ENCODE data around the gene SMOC1.

The SMOC1 gene

GRCh38 chr14:69951935-69952334 is 72.7 kb downstream of the SMOC1 start:
- no peak overlapping the region for H3K27ac ChIP-seq (ENCODE audit: insufficient read depth, low read depth, low read length, poor library complexity, severe bottlenecking)
- 94 to 95% methylated on average over 9 of the region's 9 CpGs for WGBS, 2 experiments
- H3K9me3 ChIP-seq (ENCODE audit: control insufficient read depth, low read length) = no peaks in the 10 kb centered on the region
- peaks cover 14% of the 10 kb centered on the region for H3K36me3 ChIP-seq (ENCODE audit: control insufficient read depth, insufficient read depth, low read length)
- no peak overlapping the region for H3K4me3 ChIP-seq (ENCODE audit: insufficient read depth, low read depth, low read length)
- peaks cover 27% of the 10 kb centered on the region for H3K4me1 ChIP-seq (ENCODE audit: control insufficient read depth, insufficient read depth, low read length)
- H3K27me3 ChIP-seq (ENCODE audit: control insufficient read depth, insufficient read depth, low read length, poor library complexity, severe bottlenecking) = no peaks in the 10 kb centered on the region

- H3K27me3 ChIP-seq (ENCODE audit: control insufficient read depth, insufficient read depth, low read length, poor library complexity, severe bottlenecking) = no peaks in the 10 kb centered on the region
- 94 to 95% methylated on average over 16 of the region's 16 CpGs for WGBS, 2 experiments
Observed at GRCh38 chr14:69953266-69953915, 74.2 kb downstream of the SMOC1 start.

GRCh38 chr14:69955855-69956845 is 76.9 kb downstream of the SMOC1 start:
- H3K27ac ChIP-seq (ENCODE audit: insufficient read depth, low read depth, low read length, poor library complexity, severe bottlenecking) = peak overlapping the region; percentile 32

More at GRCh38 chr14:69953266-69953915, 74.2 kb downstream of the SMOC1 start:
- H3K36me3 ChIP-seq (ENCODE audit: control insufficient read depth, insufficient read depth, low read length) = peaks cover 14% of the 10 kb centered on the region
- no peaks in the 10 kb centered on the region for H3K9me3 ChIP-seq (ENCODE audit: control insufficient read depth, low read length)
- H3K4me1 ChIP-seq (ENCODE audit: control insufficient read depth, insufficient read depth, low read length) = peaks cover 21% of the 10 kb centered on the region
- H3K4me3 ChIP-seq (ENCODE audit: insufficient read depth, low read depth, low read length) = no peak overlapping the region
- no peak overlapping the region for H3K27ac ChIP-seq (ENCODE audit: insufficient read depth, low read depth, low read length, poor library complexity, severe bottlenecking)

GRCh38 chr14:69956970-69957369 is 77.8 kb downstream of the SMOC1 start:
- Histone ChIP-seq H3K4me1 (ENCODE audit: control insufficient read depth, insufficient read depth, low read length) (peaks cover 17% of the 10 kb centered on the region), H3K36me3 (ENCODE audit: control insufficient read depth, insufficient read depth, low read length) (peaks cover 14% of the 10 kb centered on the region), H3K27me3 (ENCODE audit: control insufficient read depth, insufficient read depth, low read length, poor library complexity, severe bottlenecking) (no peaks in the 10 kb centered on the region), H3K27ac (ENCODE audit: insufficient read depth, low read depth, low read length, poor library complexity, severe bottlenecking) (no peak overlapping the region), H3K4me3 (ENCODE audit: insufficient read depth, low read depth, low read length) (no peak overlapping the region), H3K9me3 (ENCODE audit: control insufficient read depth, low read length) (no peaks in the 10 kb centered on the region)
- 96 to 97% methylated on average over 3 of the region's 3 CpGs for WGBS, 2 experiments

More at GRCh38 chr14:69955855-69956845, 76.9 kb downstream of the SMOC1 start:
- H3K9me3 ChIP-seq (ENCODE audit: control insufficient read depth, low read length) = no peaks in the 10 kb centered on the region
- no peak overlapping the region for H3K4me3 ChIP-seq (ENCODE audit: insufficient read depth, low read depth, low read length)
- peaks cover 17% of the 10 kb centered on the region for H3K4me1 ChIP-seq (ENCODE audit: control insufficient read depth, insufficient read depth, low read length)
- 82% methylated on average over 9 to 11 of the region's 11 CpGs for WGBS, 2 experiments
- peaks cover 14% of the 10 kb centered on the region for H3K36me3 ChIP-seq (ENCODE audit: control insufficient read depth, insufficient read depth, low read length)
- no peaks in the 10 kb centered on the region for H3K27me3 ChIP-seq (ENCODE audit: control insufficient read depth, insufficient read depth, low read length, poor library complexity, severe bottlenecking)

DNA sequence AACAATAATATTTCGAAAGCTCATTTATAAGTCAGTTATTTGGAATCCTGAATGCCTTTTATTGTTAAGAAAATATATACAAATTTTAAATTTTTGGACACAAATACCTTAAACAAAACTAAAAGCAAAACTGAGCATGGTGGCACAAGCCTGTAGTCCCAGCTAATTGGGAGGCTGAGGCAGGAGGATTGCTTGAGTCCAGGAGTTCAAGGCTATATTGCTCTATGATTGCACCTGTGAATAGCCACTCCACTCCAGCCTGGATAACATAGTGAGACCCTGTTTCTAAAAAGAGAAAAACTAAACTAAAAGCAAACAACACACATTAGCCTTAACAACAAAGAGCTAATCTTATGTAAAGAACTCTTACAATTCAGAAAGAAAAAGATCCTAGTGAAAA is 78.8 kb downstream of the SMOC1 start:
- Histone ChIP-seq H3K27ac (ENCODE audit: insufficient read depth, low read depth, low read length, poor library complexity, severe bottlenecking) (no peak overlapping the region), H3K36me3 (ENCODE audit: control insufficient read depth, insufficient read depth, low read length) (peaks cover 14% of the 10 kb centered on the region), H3K4me3 (ENCODE audit: insufficient read depth, low read depth, low read length) (no peak overlapping the region), H3K9me3 (ENCODE audit: control insufficient read depth, low read length) (no peaks in the 10 kb centered on the region), H3K27me3 (ENCODE audit: control insufficient read depth, insufficient read depth, low read length, poor library complexity, severe bottlenecking) (no peaks in the 10 kb centered on the region), H3K4me1 (ENCODE audit: control insufficient read depth, insufficient read depth, low read length) (peaks cover 19% of the 10 kb centered on the region)
- WGBS, 2 experiments = no CpG with 5 or more reads among the region's 1 CpG

GRCh38 chr14:69959136-69959535 is 79.9 kb downstream of the SMOC1 start:
- Histone ChIP-seq H3K27me3 (ENCODE audit: control insufficient read depth, insufficient read depth, low read length, poor library complexity, severe bottlenecking) (no peaks in the 10 kb centered on the region), H3K9me3 (ENCODE audit: control insufficient read depth, low read length) (no peaks in the 10 kb centered on the region), H3K4me3 (ENCODE audit: insufficient read depth, low read depth, low read length) (no peak overlapping the region), H3K4me1 (ENCODE audit: control insufficient read depth, insufficient read depth, low read length) (peaks cover 20% of the 10 kb centered on the region), H3K27ac (ENCODE audit: insufficient read depth, low read depth, low read length, poor library complexity, severe bottlenecking) (no peak overlapping the region), H3K36me3 (ENCODE audit: control insufficient read depth, insufficient read depth, low read length) (peaks cover 5% of the 10 kb centered on the region)
- 97 to 100% methylated on average over 3 of the region's 3 CpGs for WGBS, 2 experiments

DNA sequence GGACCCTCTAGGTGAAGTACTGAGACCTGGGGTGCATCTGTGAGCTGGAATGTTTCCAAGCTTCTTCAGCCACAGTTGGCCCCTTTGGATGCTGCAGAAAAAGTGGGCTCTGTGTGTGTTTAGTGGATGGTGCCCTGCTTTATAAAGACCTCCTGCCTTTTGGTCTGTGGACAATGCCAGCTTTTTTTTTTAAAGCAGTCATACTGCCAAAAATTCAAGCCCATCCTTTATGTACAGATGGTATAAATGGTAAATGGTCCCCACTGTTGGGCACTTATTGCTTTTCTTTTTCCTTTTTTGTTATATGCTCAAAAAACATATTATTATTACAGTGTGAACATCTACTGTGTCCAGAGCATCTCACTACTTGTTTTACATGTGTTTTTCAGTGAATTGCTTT is 81.1 kb downstream of the SMOC1 start:
- no peaks in the 10 kb centered on the region for H3K27me3 ChIP-seq (ENCODE audit: control insufficient read depth, insufficient read depth, low read length, poor library complexity, severe bottlenecking)

DNA sequence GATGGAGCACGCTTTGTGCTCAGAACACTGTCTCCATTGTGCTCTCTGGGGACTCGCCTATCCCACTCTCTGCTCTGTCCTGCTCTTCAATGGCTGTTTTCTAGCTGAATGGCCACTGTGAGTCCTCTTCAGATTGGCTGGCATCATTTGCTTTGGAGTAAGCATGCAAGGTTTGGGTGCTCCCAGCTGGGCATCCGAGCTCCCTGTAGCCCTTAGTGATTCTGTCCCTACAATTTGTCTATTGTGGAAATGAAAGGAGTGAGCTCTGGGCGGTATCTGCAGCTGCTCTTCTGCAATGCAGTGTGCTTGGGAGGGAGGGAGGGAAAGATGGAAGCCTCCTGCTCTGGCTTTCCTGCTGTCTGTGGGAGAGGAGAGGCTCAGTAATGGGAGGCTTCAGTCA is 84.8 kb downstream of the SMOC1 start:
- Histone ChIP-seq H3K27me3 (ENCODE audit: control insufficient read depth, insufficient read depth, low read length, poor library complexity, severe bottlenecking) (no peaks in the 10 kb centered on the region), H3K36me3 (ENCODE audit: control insufficient read depth, insufficient read depth, low read length) (peaks cover 3% of the 10 kb centered on the region), H3K4me1 (ENCODE audit: control insufficient read depth, insufficient read depth, low read length) (peaks cover 4% of the 10 kb centered on the region), H3K9me3 (ENCODE audit: control insufficient read depth, low read length) (peaks cover 3% of the 10 kb centered on the region), H3K27ac (ENCODE audit: insufficient read depth, low read depth, low read length, poor library complexity, severe bottlenecking) (no peak overlapping the region), H3K4me3 (ENCODE audit: insufficient read depth, low read depth, low read length) (no peak overlapping the region)
- 92 to 97% methylated on average over 4 of the region's 4 CpGs for WGBS, 2 experiments

More for the DNA sequence above, 81.1 kb downstream of the SMOC1 start:
- H3K9me3 ChIP-seq (ENCODE audit: control insufficient read depth, low read length) = no peaks in the 10 kb centered on the region
- no peak overlapping the region for H3K27ac ChIP-seq (ENCODE audit: insufficient read depth, low read depth, low read length, poor library complexity, severe bottlenecking)
- no peaks in the 10 kb centered on the region for H3K36me3 ChIP-seq (ENCODE audit: control insufficient read depth, insufficient read depth, low read length)
- peaks cover 20% of the 10 kb centered on the region for H3K4me1 ChIP-seq (ENCODE audit: control insufficient read depth, insufficient read depth, low read length)
- H3K4me3 ChIP-seq (ENCODE audit: insufficient read depth, low read depth, low read length) = no peak overlapping the region

- H3K4me1 ChIP-seq (ENCODE audit: control insufficient read depth, insufficient read depth, low read length) = peaks cover 4% of the 10 kb centered on the region
- no peak overlapping the region for H3K27ac ChIP-seq (ENCODE audit: insufficient read depth, low read depth, low read length, poor library complexity, severe bottlenecking)
- H3K36me3 ChIP-seq (ENCODE audit: control insufficient read depth, insufficient read depth, low read length) = peaks cover 6% of the 10 kb centered on the region
- WGBS, 2 experiments = 91 to 94% methylated on average over 4 of the region's 4 CpGs
- H3K27me3 ChIP-seq (ENCODE audit: control insufficient read depth, insufficient read depth, low read length, poor library complexity, severe bottlenecking) = no peaks in the 10 kb centered on the region
- H3K4me3 ChIP-seq (ENCODE audit: insufficient read depth, low read depth, low read length) = no peak overlapping the region
- peaks cover 3% of the 10 kb centered on the region for H3K9me3 ChIP-seq (ENCODE audit: control insufficient read depth, low read length)
Observed at GRCh38 chr14:69964841-69965240, 85.6 kb downstream of the SMOC1 start.

GRCh38 chr14:69968132-69968531 is 88.9 kb downstream of the SMOC1 start:
- H3K4me3 ChIP-seq (ENCODE audit: insufficient read depth, low read depth, low read length) = no peak overlapping the region
- WGBS, 2 experiments = 81 to 83% methylated on average over 2 of the region's 2 CpGs
- peaks cover 4% of the 10 kb centered on the region for H3K4me1 ChIP-seq (ENCODE audit: control insufficient read depth, insufficient read depth, low read length)
- no peak overlapping the region for H3K27ac ChIP-seq (ENCODE audit: insufficient read depth, low read depth, low read length, poor library complexity, severe bottlenecking)
- no peaks in the 10 kb centered on the region for H3K27me3 ChIP-seq (ENCODE audit: control insufficient read depth, insufficient read depth, low read length, poor library complexity, severe bottlenecking)
- H3K36me3 ChIP-seq (ENCODE audit: control insufficient read depth, insufficient read depth, low read length) = peaks cover 20% of the 10 kb centered on the region
- peaks cover 3% of the 10 kb centered on the region for H3K9me3 ChIP-seq (ENCODE audit: control insufficient read depth, low read length)
